Endothelial cell of umbilical vein (primary cell): ENCODE results near the gene NAPA. TPM values are rescaled to one million over a fixed set of nuclear protein-coding genes. Genes with fewer than 3 reads are reported as not detected.

Experiments used
- BruUV-seq: library from RNA; stranded (reverse); fragments of 400-500 nt; replicated peaks from 2 replicates; lab custom pipeline; 2021; lab: Mats Ljungman, UMichigan
- CTCF ChIA-PET: fragments of 300-600, 350-600 bp; sonication (Branson Sonifier 250); formaldehyde crosslinking; loops from one replicate; lab custom pipeline; 2021; ENCODE audit warnings: antibody characterized with exemption, inconsistent platforms; lab: Charles Lee
- POLR2A ChIA-PET: fragments of 300-600, 350-600 bp; sonication (Branson Sonifier 250); formaldehyde crosslinking; loops from one replicate; lab custom pipeline; 2021; ENCODE audit warnings: antibody characterized with exemption, inconsistent platforms; lab: Charles Lee
- DNase-seq: peaks from one replicate; pipeline ENCODE4 v3.0.0-alpha.2; 2011; ENCODE audit warnings: low read depth, low spot score
- FAIRE-seq: peaks from 2 replicates; lab custom pipeline; 2011; peaks lifted over from hg19 to GRCh38; lab: Jason Lieb, UNC
- H2AFZ ChIP-seq: 2 replicates; pipeline ENCODE4 v1.6.0; 2012; ENCODE audit warnings: low read depth, low read length, control low read depth, inconsistent platforms
- H3K27ac ChIP-seq: 2 replicates; pipeline ENCODE4 v1.5.1; 2011; ENCODE audit warnings: low read depth, mild to moderate bottlenecking, control low read depth, low read length, moderate library complexity; ENCODE audit not compliant: insufficient read depth
- H3K27me3 ChIP-seq, 2 experiments: 2 replicates each; pipeline versions ENCODE4 v1.6.0 to v1.6.1; 2011; ENCODE audit warnings: low read length in 2 of 2, mixed read lengths in 1 of 2; ENCODE audit not compliant: control insufficient read depth in 2 of 2, insufficient read depth in 2 of 2
- H3K36me3 ChIP-seq, 2 experiments: 2 replicates in 1 of 2; 3 replicates in 1 of 2; pipeline ENCODE4 v1.5.1; 2011; ENCODE audit warnings: low read length in 2 of 2, mild to moderate bottlenecking in 1 of 2, moderate library complexity in 1 of 2; ENCODE audit not compliant: control insufficient read depth in 2 of 2, insufficient read depth in 2 of 2; ENCODE audit errors: extremely low read depth in 1 of 2
- H3K4me1 ChIP-seq: 3 replicates; pipeline ENCODE4 v1.5.1; 2011; ENCODE audit warnings: mild to moderate bottlenecking, low read length; ENCODE audit not compliant: control insufficient read depth, insufficient read depth; ENCODE audit errors: extremely low read depth
- H3K4me2 ChIP-seq: 2 replicates; pipeline ENCODE4 v1.6.1; 2011; ENCODE audit warnings: low read length, control low read depth, mixed read lengths; ENCODE audit not compliant: insufficient read depth
- H3K4me3 ChIP-seq, 3 experiments: fragments of 200-600 bp in 1 of 3; sonication (generic), shearing (Covaris generic) in 1 of 3; replicated peaks in 1 of 3; 2 replicates each; pipeline ENCODE4 v1.5.1; 2011 to 2016; ENCODE audit warnings: control low read depth in 3 of 3, low read length in 3 of 3, mild to moderate bottlenecking in 2 of 3, inconsistent platforms in 1 of 3, low read depth in 1 of 3, moderate library complexity in 1 of 3; ENCODE audit not compliant: insufficient read depth in 1 of 3
- H3K79me2 ChIP-seq: 2 replicates; pipeline ENCODE4 v1.6.0; 2012; ENCODE audit warnings: low read length, inconsistent platforms; ENCODE audit not compliant: control insufficient read depth, insufficient read depth
- H3K9ac ChIP-seq: replicated peaks from 2 replicates; pipeline ENCODE3; 2011; ENCODE audit warnings: low read length, control low read depth; ENCODE audit not compliant: insufficient read depth; ENCODE audit errors: extremely low read depth
- H3K9me1 ChIP-seq: replicated peaks from 3 replicates; pipeline ENCODE4 v1.6.0; 2011; ENCODE audit warnings: mild to moderate bottlenecking, low read length; ENCODE audit not compliant: control insufficient read depth, insufficient read depth; ENCODE audit errors: extremely low read depth
- H3K9me3 ChIP-seq: replicated peaks from 2 replicates; pipeline ENCODE4 v1.5.1; 2012; ENCODE audit warnings: low read length, inconsistent platforms; ENCODE audit not compliant: control insufficient read depth, insufficient read depth
- H4K20me1 ChIP-seq: replicated peaks from 2 replicates; pipeline ENCODE3; 2011; ENCODE audit warnings: mild to moderate bottlenecking, low read length; ENCODE audit not compliant: control insufficient read depth, insufficient read depth; ENCODE audit errors: extremely low read depth
- CTCF ChIP-seq, 2 donors: IDR thresholded peaks; 1 replicate in 1 of 2; 2 replicates in 1 of 2; pipeline ENCODE4 v1.5.1; 2011; ENCODE audit warnings: low read length in 2 of 2, mild to moderate bottlenecking in 2 of 2, moderate library complexity in 2 of 2, control low read depth in 1 of 2, inconsistent platforms in 1 of 2, low read depth in 1 of 2; ENCODE audit not compliant: insufficient read depth in 1 of 2; ENCODE audit errors: extremely low read depth in 1 of 2
- EZH2 ChIP-seq: IDR thresholded peaks from 2 replicates; pipeline ENCODE4 v1.6.1; 2012; ENCODE audit warnings: borderline replicate concordance, low read depth, mild to moderate bottlenecking, moderate library complexity, low read length, inconsistent platforms; ENCODE audit not compliant: severe bottlenecking
- FOS ChIP-seq: IDR thresholded peaks from 2 replicates; pipeline ENCODE4 v1.6.1; 2011; ENCODE audit warnings: mild to moderate bottlenecking, low read length, moderate library complexity, borderline replicate concordance; ENCODE audit not compliant: insufficient read depth
- GATA2 ChIP-seq: IDR thresholded peaks from 2 replicates; pipeline ENCODE4 v1.7.0; 2011; ENCODE audit warnings: low read depth, mild to moderate bottlenecking, moderate library complexity, mixed read lengths, low read length; ENCODE audit not compliant: insufficient read length, insufficient read depth
- JUN ChIP-seq: IDR thresholded peaks from 2 replicates; pipeline ENCODE4 v1.6.1; 2011; ENCODE audit warnings: borderline replicate concordance, low read depth; ENCODE audit not compliant: insufficient read length, insufficient read depth
- MAX ChIP-seq: IDR thresholded peaks from 2 replicates; pipeline ENCODE4 v1.6.1; 2011; ENCODE audit not compliant: insufficient read depth, insufficient read length
- MYC ChIP-seq: IDR thresholded peaks from one replicate; pipeline ENCODE4 v1.6.1; 2011; ENCODE audit warnings: mild to moderate bottlenecking, low read depth, low read length
- POLR2A ChIP-seq: IDR thresholded peaks from 2 replicates; pipeline ENCODE4 v1.6.1; 2012; ENCODE audit warnings: low read depth, mild to moderate bottlenecking, control low read depth, low read length
- POLR2AphosphoS5 ChIP-seq: IDR thresholded peaks from 2 replicates; pipeline ENCODE4 v1.6.1; 2012; ENCODE audit warnings: low read depth, mild to moderate bottlenecking, control low read depth, low read length, moderate library complexity; ENCODE audit not compliant: insufficient read depth
- dilution Hi-C: fragments of 300-500 bp; cut with MboI; formaldehyde crosslinking; loops from one replicate; pipeline ENCODE4 v1.15.0; 2019; ENCODE audit warnings: low sequenced_read_pairs; ENCODE audit not compliant: extremely low pct_ligation_motif_present
- intact Hi-C: fragments of 100-400 bp; cut with micrococcal nuclease; formaldehyde crosslinking; loops from one replicate; pipeline ENCODE4 v1.10.0; 2022
- polyA plus RNA-seq, 4 experiments: library from polyadenylated mRNA; depleted of rRNA in 3 of 4; stranded (reverse) in 3 of 4; unstranded in 1 of 4; fragments of >200 nt; gene quantifications; 2 replicates each; pipeline versions ENCODE4 v1.2.1 to v1.2.3, GENCODE V29; 2011 to 2012; ENCODE audit warnings: missing spikeins in 1 of 4
- total RNA-seq: library from RNA; stranded (reverse); gene quantifications from 2 replicates; pipeline ENCODE4 v1.2.3, GENCODE V29; 2021

The NAPA gene
- total and polyA plus RNA-seq, 2 donors (not counting 3 experiments of a cell fraction or from before 2014, with no cell fraction given) = 107 to 154 TPM

- H3K27me3 ChIP-seq = no peaks in the 10 kb centered on the region
- H2AFZ ChIP-seq = no peak overlapping the region
- H3K9me3 ChIP-seq = no peaks in the 10 kb centered on the region
- H3K36me3 ChIP-seq = no peaks in the 10 kb centered on the region
- no peak overlapping the region for H3K9ac ChIP-seq
- H3K4me2 ChIP-seq = no peak overlapping the region
- dilution Hi-C loops (no loop called here), intact Hi-C loops (no loop called here)
- no TSS peak for BruUV-seq
- no peak for DNase-seq
- peaks cover 10% of the 10 kb centered on the region for H3K4me1 ChIP-seq
- no peaks in the 10 kb centered on the region for H4K20me1 ChIP-seq
- ChIA-PET POLR2A (no interaction called here), CTCF (no interaction called here)
- no peak for FAIRE-seq
- no peak overlapping the region for H3K27ac ChIP-seq
- peaks cover 15% of the 10 kb centered on the region for H3K79me2 ChIP-seq
- TF ChIP-seq EZH2 = no peak
- no peak for TF ChIP-seq JUN
- no peak for TF ChIP-seq POLR2AphosphoS5
- TF ChIP-seq MAX = no peak
- no peak for TF ChIP-seq GATA2
- no peak for TF ChIP-seq POLR2A
- TF ChIP-seq CTCF (IDR thresholded peaks at IDR 0.05; ENCODE audit: extremely low read depth in 1 of 2, insufficient read depth in 1 of 2, low read depth in 1 of 2, low read length in 2 of 2) = no peak
- no peak for TF ChIP-seq MYC
- TF ChIP-seq FOS = no peak
- H3K4me3 ChIP-seq = no peak overlapping the region
- no peaks in the 10 kb centered on the region for H3K9me1 ChIP-seq
These were observed 3.3 kb upstream of the NAPA start for GRCh38 chr19:47518139-47518538.
